BLaER1 treated with 17β-estradiol and CSF1 and Interleukin-3, amounts not matched to agents 10 nM and 100 nM (cell line): Measurements from ENCODE around the gene HDDC2.

ENCODE experiments used
- H3K27ac ChIP-seq, 11 experiments: shearing (Covaris generic); formaldehyde crosslinking; 2 replicates each; pipeline ENCODE4 v1.8.1; 2022
- H3K27me3 ChIP-seq, 11 experiments: shearing (Covaris generic); formaldehyde crosslinking; 2 replicates each; pipeline ENCODE4 v1.8.1; 2022
- H3K36me3 ChIP-seq, 11 experiments: shearing (Covaris generic); formaldehyde crosslinking; 2 replicates each; pipeline ENCODE4 v1.8.1; 2022
- H3K4me1 ChIP-seq, 10 experiments: shearing (Covaris generic); formaldehyde crosslinking; 2 replicates each; pipeline ENCODE4 v1.8.1; 2022
- H3K4me2 ChIP-seq, 11 experiments: shearing (Covaris generic); formaldehyde crosslinking; 2 replicates each; pipeline ENCODE4 v1.8.1; 2022
- H3K4me3 ChIP-seq, 10 experiments: shearing (Covaris generic); formaldehyde crosslinking; 2 replicates each; pipeline ENCODE4 v1.8.1; 2022
- H3K9ac ChIP-seq, 11 experiments: shearing (Covaris generic); formaldehyde crosslinking; 2 replicates each; pipeline ENCODE4 v1.8.1; 2022
- H3K9me3 ChIP-seq, 11 experiments: shearing (Covaris generic); formaldehyde crosslinking; replicated peaks in 1 of 11; 2 replicates each; pipeline ENCODE4 v1.8.1; 2022
- H4K20me1 ChIP-seq, 11 experiments: shearing (Covaris generic); formaldehyde crosslinking; 2 replicates each; pipeline ENCODE4 v1.8.1; 2022
- Cebpa-rat ChIP-seq, 11 experiments: shearing (Covaris generic); IDR thresholded peaks; 2 replicates each; pipeline ENCODE4 v1.8.1; 2022

Gene HDDC2

GRCh38 chr6:125245523-125246264 lies 56.1 kb downstream of the HDDC2 start:
- Histone ChIP-seq H3K9ac (no peak overlapping the region), H3K4me2 (no peak overlapping the region), H3K27ac (no peak overlapping the region), H3K27me3 (no peaks in the 10 kb centered on the region), H3K36me3 (no peaks in the 10 kb centered on the region), H4K20me1 (no peaks in the 10 kb centered on the region), H3K4me3 (no peak overlapping the region), H3K9me3 (peaks cover 42 to 51% (median 44%) of the 10 kb centered on the region in 11 experiments), H3K4me1 (no peaks in the 10 kb centered on the region)
- no peak for TF ChIP-seq Cebpa-rat (IDR thresholded peaks at IDR 0.05)

DNA sequence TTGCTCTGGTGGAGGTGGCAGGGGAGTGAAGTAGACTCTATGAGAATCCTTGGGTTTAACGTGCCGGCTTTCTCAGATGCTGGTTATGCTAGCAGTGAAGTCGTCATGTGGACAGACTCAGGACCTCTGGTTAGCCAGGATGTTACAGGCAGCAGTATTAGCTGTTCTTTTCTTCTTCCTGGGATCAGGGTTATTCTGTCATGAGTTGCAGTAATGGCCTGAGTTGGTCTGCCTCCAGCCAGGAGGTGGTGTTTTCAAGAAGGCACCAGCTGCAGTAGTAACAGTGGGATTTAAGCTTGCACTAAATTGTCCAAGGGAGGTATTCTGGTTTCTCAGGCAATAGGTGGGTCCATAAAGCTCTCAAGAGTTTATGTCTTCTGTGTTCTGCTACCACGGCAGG lies 56.7 kb downstream of the HDDC2 start:
- Histone ChIP-seq H3K4me1 (no peaks in the 10 kb centered on the region), H3K36me3 (no peaks in the 10 kb centered on the region), H3K4me3 (no peak overlapping the region), H3K27ac (no peak overlapping the region), H3K9me3 (peaks cover 47 to 57% (median 50%) of the 10 kb centered on the region in 11 experiments), H3K9ac (no peak overlapping the region), H4K20me1 (no peaks in the 10 kb centered on the region), H3K4me2 (no peak overlapping the region), H3K27me3 (no peaks in the 10 kb centered on the region)
- TF ChIP-seq Cebpa-rat (IDR thresholded peaks at IDR 0.05), result no peak

DNA sequence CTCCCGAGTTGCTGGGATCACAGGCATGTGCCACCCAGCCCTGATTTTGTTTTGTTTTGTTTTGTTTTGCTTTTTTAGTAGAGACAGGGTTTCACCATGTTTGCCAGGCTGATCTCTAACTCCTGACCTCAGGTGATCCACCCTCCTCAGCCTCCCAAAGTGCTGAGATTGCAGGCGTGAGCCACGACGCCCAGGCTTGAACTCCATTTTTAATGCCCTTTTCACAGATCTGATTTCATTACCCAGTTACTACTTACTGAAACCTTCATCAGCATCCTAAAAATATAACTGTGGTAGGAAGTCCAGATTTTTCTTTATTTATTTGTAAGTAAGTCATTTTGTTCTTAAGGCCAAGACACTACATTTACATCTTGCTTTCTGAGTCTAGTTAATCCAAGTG lies 64.0 kb downstream of the HDDC2 start:
- peaks cover 4 to 10% (median 7%) of the 10 kb centered on the region in 10 experiments; a peak in 13 of 20 replicates for H3K4me1 ChIP-seq
- no peak overlapping the region for H3K9ac ChIP-seq
- no peaks in the 10 kb centered on the region for H3K27me3 ChIP-seq
- H3K4me2 ChIP-seq, result no peak overlapping the region
- no peak overlapping the region for H3K4me3 ChIP-seq
- H3K9me3 ChIP-seq, result peaks cover 29 to 38% (median 36%) of the 10 kb centered on the region in 11 experiments
- no peaks in the 10 kb centered on the region for H3K36me3 ChIP-seq
- no peaks in the 10 kb centered on the region for H4K20me1 ChIP-seq
- H3K27ac ChIP-seq, result no peak overlapping the region
- TF ChIP-seq Cebpa-rat (IDR thresholded peaks at IDR 0.05), result no peak

GRCh38 chr6:125236536-125237327 lies 65.0 kb downstream of the HDDC2 start:
- 0 out of 22 replicates have a peak, but pooled peaks of 2 of the 11 experiments have one; percentile 14 to 20 for TF ChIP-seq Cebpa-rat (IDR thresholded peaks at IDR 0.05)
- no peak overlapping the region for H3K9ac ChIP-seq
- peak overlapping the region in 8 of 11 experiments; percentile 14 to 67 (median 40); a peak in 11 of 22 replicates for H3K4me2 ChIP-seq
- no peak overlapping the region for H3K4me3 ChIP-seq
- H3K9me3 ChIP-seq, result peaks cover 19 to 28% (median 27%) of the 10 kb centered on the region in 11 experiments; a peak in 21 of 22 replicates
- peaks cover 4 to 10% (median 7%) of the 10 kb centered on the region in 10 experiments; a peak in 13 of 20 replicates for H3K4me1 ChIP-seq
- no peaks in the 10 kb centered on the region for H3K36me3 ChIP-seq
- no peaks in the 10 kb centered on the region for H3K27me3 ChIP-seq
- no peak overlapping the region for H3K27ac ChIP-seq
- no peaks in the 10 kb centered on the region for H4K20me1 ChIP-seq

- TF ChIP-seq Cebpa-rat (IDR thresholded peaks at IDR 0.05), result no peak
Measured at GRCh38 chr6:125233202-125233601, 68.6 kb downstream of the HDDC2 start.

GRCh38 chr6:125232466-125232865 lies 69.3 kb downstream of the HDDC2 start:
- TF ChIP-seq Cebpa-rat (IDR thresholded peaks at IDR 0.05), result no peak

More at GRCh38 chr6:125233202-125233601, 68.6 kb downstream of the HDDC2 start:
- Histone ChIP-seq H3K36me3 (no peaks in the 10 kb centered on the region), H3K9me3 (no peaks in the 10 kb centered on the region), H3K27ac (no peak overlapping the region), H3K9ac (no peak overlapping the region), H3K4me1 (peaks cover 4 to 10% (median 7%) of the 10 kb centered on the region in 10 experiments; a peak in 13 of 20 replicates), H3K4me2 (no peak overlapping the region), H4K20me1 (no peaks in the 10 kb centered on the region), H3K27me3 (no peaks in the 10 kb centered on the region), H3K4me3 (no peak overlapping the region)

GRCh38 chr6:125231574-125232343 lies 70.0 kb downstream of the HDDC2 start:
- Histone ChIP-seq H3K4me1 (peaks cover 3 to 7% (median 4%) of the 10 kb centered on the region in 10 experiments; a peak in 13 of 20 replicates), H3K9ac (no peak overlapping the region), H3K4me3 (no peak overlapping the region), H3K4me2 (no peak overlapping the region), H3K27me3 (no peaks in the 10 kb centered on the region), H4K20me1 (no peaks in the 10 kb centered on the region), H3K36me3 (no peaks in the 10 kb centered on the region), H3K9me3 (no peaks in the 10 kb centered on the region), H3K27ac (no peak overlapping the region)
- TF ChIP-seq Cebpa-rat (IDR thresholded peaks at IDR 0.05), result no peak

More at GRCh38 chr6:125232466-125232865, 69.3 kb downstream of the HDDC2 start:
- H3K4me1 ChIP-seq, result peaks cover 4 to 10% (median 7%) of the 10 kb centered on the region in 10 experiments; a peak in 13 of 20 replicates
- no peak overlapping the region for H3K4me3 ChIP-seq
- no peaks in the 10 kb centered on the region for H3K36me3 ChIP-seq
- no peaks in the 10 kb centered on the region for H3K27me3 ChIP-seq
- no peak overlapping the region for H3K4me2 ChIP-seq
- no peaks in the 10 kb centered on the region for H4K20me1 ChIP-seq
- H3K9ac ChIP-seq, result no peak overlapping the region
- no peaks in the 10 kb centered on the region for H3K9me3 ChIP-seq
- H3K27ac ChIP-seq, result no peak overlapping the region

- Histone ChIP-seq H3K4me3 (no peak overlapping the region), H3K36me3 (no peaks in the 10 kb centered on the region), H3K4me2 (no peak overlapping the region), H3K27me3 (no peaks in the 10 kb centered on the region), H3K27ac (no peak overlapping the region), H4K20me1 (no peaks in the 10 kb centered on the region), H3K4me1 (0 out of 20 replicates have a peak, but pooled peaks cover 0 to under 1% (median 0%) of the 10 kb centered on the region in 10 experiments), H3K9me3 (no peaks in the 10 kb centered on the region), H3K9ac (no peak overlapping the region)
- no peak for TF ChIP-seq Cebpa-rat (IDR thresholded peaks at IDR 0.05)
Measured at GRCh38 chr6:125231133-125231532, 70.6 kb downstream of the HDDC2 start.

GRCh38 chr6:125230674-125231073 lies 71.1 kb downstream of the HDDC2 start:
- H3K4me3 ChIP-seq, result no peak overlapping the region
- no peak for TF ChIP-seq Cebpa-rat (IDR thresholded peaks at IDR 0.05)
- H3K27ac ChIP-seq, result no peak overlapping the region
- H3K4me2 ChIP-seq, result no peak overlapping the region
- H3K9ac ChIP-seq, result no peak overlapping the region
- no peaks in the 10 kb centered on the region for H3K9me3 ChIP-seq
- H3K27me3 ChIP-seq, result no peaks in the 10 kb centered on the region
- no peaks in the 10 kb centered on the region for H4K20me1 ChIP-seq
- H3K4me1 ChIP-seq, result no peaks in the 10 kb centered on the region
- no peaks in the 10 kb centered on the region for H3K36me3 ChIP-seq
